Sigmoid colon (tissue), 7 donors: Measurements from ENCODE around the gene MTA1. TPM values are rescaled to one million over a fixed set of nuclear protein-coding genes. Genes with fewer than 3 reads are reported as not detected.

Experiments
- DNase-seq: peaks from one replicate; pipeline ENCODE4 v3.0.0-alpha.2; 2019
- H3K27ac ChIP-seq, 4 donors: fragments of 200-600 bp; sonication (generic); one replicate each; pipeline ENCODE4 v1.5.1; 2016 to 2019; ENCODE audit warnings: mild to moderate bottlenecking in 1 of 4
- H3K27me3 ChIP-seq, 3 donors: fragments of 200-600 bp; sonication (generic); one replicate each; pipeline ENCODE4 v1.5.1; 2019; ENCODE audit warnings: mild to moderate bottlenecking in 1 of 3
- H3K36me3 ChIP-seq, 4 donors: fragments of 200-600 bp; sonication (generic); one replicate each; pipeline ENCODE4 v1.5.1; 2016 to 2019
- H3K4me1 ChIP-seq, 4 donors: fragments of 200-600 bp; sonication (generic); one replicate each; pipeline ENCODE4 v1.5.1; 2017 to 2019
- H3K4me3 ChIP-seq, 4 donors: fragments of 200-600 bp; sonication (generic); one replicate each; pipeline ENCODE4 v1.5.1; 2017 to 2019; ENCODE audit warnings: mild to moderate bottlenecking in 2 of 4, moderate library complexity in 1 of 4
- H3K9me3 ChIP-seq, 4 donors: fragments of 200-600 bp in 3 of 4; sonication (generic) in 3 of 4; one replicate each; pipeline versions ENCODE4 v1.5.1 to v1.6.1; 2013 to 2019
- CTCF ChIP-seq, 4 experiments: fragments of 450-650 bp in 3 of 4; fragments of 200-600 bp in 1 of 4; IDR thresholded peaks; one replicate each; pipeline ENCODE4 v1.5.1; 2016 to 2019; ENCODE audit warnings: antibody characterized with exemption in 4 of 4, mild to moderate bottlenecking in 3 of 4, moderate library complexity in 2 of 4
- EP300 ChIP-seq, 4 donors: sonication (generic); formaldehyde crosslinking; IDR thresholded peaks; one replicate each; pipeline ENCODE4 v1.6.1; 2017; ENCODE audit warnings: antibody characterized with exemption in 4 of 4
- POLR2A ChIP-seq, 2 donors: fragments of 450-650 bp; IDR thresholded peaks; one replicate each; pipeline ENCODE4 v1.6.1; 2016; ENCODE audit warnings: antibody characterized with exemption in 2 of 2, mild to moderate bottlenecking in 2 of 2, moderate library complexity in 2 of 2
- POLR2AphosphoS5 ChIP-seq, 4 donors: sonication (generic); formaldehyde crosslinking; IDR thresholded peaks; one replicate each; pipeline ENCODE4 v1.6.1; 2017; ENCODE audit warnings: antibody characterized with exemption in 4 of 4
- WGBS, 2 donors: extraction: QIAGEN DNeasy Blood & Tissue Kit; methylation state at CpG; one replicate each; pipeline ENCODE4 v1.1.7; 2013; 5-methylcytosine and 5-hydroxymethylcytosine counted together
- intact Hi-C: fragments of 100-400 bp; cut with DNase I; formaldehyde crosslinking; loops from one replicate; pipeline ENCODE4 v1.15.1; 2023
- polyA plus RNA-seq, 3 donors: library from polyadenylated mRNA; stranded (reverse); fragments of 200-250 nt; gene quantifications; one replicate each; pipeline ENCODE4 v1.2.3, GENCODE V29; 2013
- total RNA-seq, 4 donors: library from RNA; depleted of rRNA; stranded (reverse); fragments of >200 nt; gene quantifications; one replicate each; pipeline ENCODE4 v1.1.0, GENCODE V29; 2016
- donor health status: healthy with polysubstance abuse.
- donor health status: Bipolar disorder and iron deficiency.
- donor health status: healthy.

Gene MTA1
- total and polyA plus RNA-seq, 7 donors = 14.3 to 92.8 (median 44.7) TPM

GRCh38 chr14:105377555-105378182 lies 42.0 kb upstream of the MTA1 start:
- WGBS, 2 donors = 93 to 94% methylated on average over 23 of the region's 23 CpGs
- DNase-seq = no peak
- H3K9me3 ChIP-seq = no peaks in the 10 kb centered on the region
- TF ChIP-seq CTCF (IDR thresholded peaks at IDR 0.05) (no peak), EP300 (IDR thresholded peaks at IDR 0.05) (no peak)
- no peaks in the 10 kb centered on the region for H3K4me1 ChIP-seq
- H3K27me3 ChIP-seq = no peaks in the 10 kb centered on the region
- no peak overlapping the region for H3K4me3 ChIP-seq
- intact Hi-C loops = loop anchor here (5.0 kb wide), 1 partner anchor 60 kb away; no protein-coding TSS in a partner anchor
- no peak overlapping the region for H3K27ac ChIP-seq
- peaks cover 0 to 33% (median 9%) of the 10 kb centered on the region in 4 donors for H3K36me3 ChIP-seq

- H3K4me3 ChIP-seq = no peak overlapping the region
- peaks cover 0 to 38% (median 14%) of the 10 kb centered on the region in 4 donors for H3K36me3 ChIP-seq
- no peak for DNase-seq
- H3K9me3 ChIP-seq = no peaks in the 10 kb centered on the region
- H3K4me1 ChIP-seq = no peaks in the 10 kb centered on the region
- no peak overlapping the region for H3K27ac ChIP-seq
- 66 to 85% methylated on average over 11 of the region's 11 CpGs for WGBS, 2 donors
- no peaks in the 10 kb centered on the region for H3K27me3 ChIP-seq
- TF ChIP-seq POLR2A (IDR thresholded peaks at IDR 0.05) = no peak
- TF ChIP-seq CTCF (IDR thresholded peaks at IDR 0.05) = no peak
- TF ChIP-seq POLR2AphosphoS5 (IDR thresholded peaks at IDR 0.05) = no peak
- no peak for TF ChIP-seq EP300 (IDR thresholded peaks at IDR 0.05)
- intact Hi-C loops = loop anchor here (5.0 kb wide), 1 partner anchor 59 kb away; no protein-coding TSS in a partner anchor
These were observed 41.4 kb upstream of the MTA1 start for GRCh38 chr14:105378199-105378598.

GRCh38 chr14:105378873-105379685 lies 40.5 kb upstream of the MTA1 start:
- DNase-seq = no peak
- H3K4me1 ChIP-seq = no peaks in the 10 kb centered on the region
- H3K9me3 ChIP-seq = no peaks in the 10 kb centered on the region
- WGBS, 2 donors = 95% methylated on average over 17 of the region's 17 CpGs
- H3K27me3 ChIP-seq = no peaks in the 10 kb centered on the region
- intact Hi-C loops = loop anchor here (5.0 kb wide), 1 partner anchor 58 kb away; no protein-coding TSS in a partner anchor
- peaks cover 7 to 47% (median 19%) of the 10 kb centered on the region in 4 donors for H3K36me3 ChIP-seq
- H3K4me3 ChIP-seq = no peak overlapping the region
- no peak for TF ChIP-seq CTCF (IDR thresholded peaks at IDR 0.05)
- no peak for TF ChIP-seq EP300 (IDR thresholded peaks at IDR 0.05)
- TF ChIP-seq POLR2A (IDR thresholded peaks at IDR 0.05) = no peak
- no peak for TF ChIP-seq POLR2AphosphoS5 (IDR thresholded peaks at IDR 0.05)
- H3K27ac ChIP-seq = no peak overlapping the region

GRCh38 chr14:105379946-105380345 lies 39.7 kb upstream of the MTA1 start:
- H3K36me3 ChIP-seq = peaks cover 11 to 56% (median 23%) of the 10 kb centered on the region in 4 donors
- no peaks in the 10 kb centered on the region for H3K9me3 ChIP-seq
- 94 to 97% methylated on average over 14 of the region's 14 CpGs for WGBS, 2 donors
- no peak overlapping the region for H3K27ac ChIP-seq
- no peak overlapping the region for H3K4me3 ChIP-seq
- TF ChIP-seq POLR2AphosphoS5 (IDR thresholded peaks at IDR 0.05) (no peak), CTCF (IDR thresholded peaks at IDR 0.05) (no peak), POLR2A (IDR thresholded peaks at IDR 0.05) (no peak), EP300 (IDR thresholded peaks at IDR 0.05) (no peak)
- no peaks in the 10 kb centered on the region for H3K4me1 ChIP-seq
- no peak for DNase-seq
- H3K27me3 ChIP-seq = no peaks in the 10 kb centered on the region
- intact Hi-C loops = loop anchor here (5.0 kb wide), 1 partner anchor 57 kb away; no protein-coding TSS in a partner anchor
